ENCODE data around the gene PAX5.

DNA sequence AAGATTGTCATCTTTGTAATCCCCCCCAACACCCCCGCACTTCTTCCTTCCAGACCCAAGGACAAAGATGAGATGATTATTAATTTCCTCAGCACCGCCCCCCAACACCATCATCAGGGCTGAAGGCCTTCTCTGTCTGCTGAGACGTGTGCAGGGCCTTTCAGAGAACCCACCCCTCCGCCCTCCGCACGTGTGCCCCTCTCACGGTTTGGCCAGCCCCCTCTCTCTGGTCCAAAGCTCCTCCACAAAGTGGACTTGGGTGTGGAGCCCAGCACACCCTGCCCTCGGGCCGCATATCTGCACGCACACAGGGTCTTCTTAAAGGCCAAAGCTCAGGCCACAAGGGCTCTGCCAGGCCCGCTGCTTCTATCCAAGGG is 32.0 kb downstream of the PAX5 start:
- TF ChIP-seq, protein P1, sequence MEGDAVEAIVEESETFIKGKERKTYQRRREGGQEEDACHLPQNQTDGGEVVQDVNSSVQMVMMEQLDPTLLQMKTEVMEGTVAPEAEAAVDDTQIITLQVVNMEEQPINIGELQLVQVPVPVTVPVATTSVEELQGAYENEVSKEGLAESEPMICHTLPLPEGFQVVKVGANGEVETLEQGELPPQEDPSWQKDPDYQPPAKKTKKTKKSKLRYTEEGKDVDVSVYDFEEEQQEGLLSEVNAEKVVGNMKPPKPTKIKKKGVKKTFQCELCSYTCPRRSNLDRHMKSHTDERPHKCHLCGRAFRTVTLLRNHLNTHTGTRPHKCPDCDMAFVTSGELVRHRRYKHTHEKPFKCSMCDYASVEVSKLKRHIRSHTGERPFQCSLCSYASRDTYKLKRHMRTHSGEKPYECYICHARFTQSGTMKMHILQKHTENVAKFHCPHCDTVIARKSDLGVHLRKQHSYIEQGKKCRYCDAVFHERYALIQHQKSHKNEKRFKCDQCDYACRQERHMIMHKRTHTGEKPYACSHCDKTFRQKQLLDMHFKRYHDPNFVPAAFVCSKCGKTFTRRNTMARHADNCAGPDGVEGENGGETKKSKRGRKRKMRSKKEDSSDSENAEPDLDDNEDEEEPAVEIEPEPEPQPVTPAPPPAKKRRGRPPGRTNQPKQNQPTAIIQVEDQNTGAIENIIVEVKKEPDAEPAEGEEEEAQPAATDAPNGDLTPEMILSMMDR (IDR thresholded peaks at IDR 0.05) = no peak
- TF ChIP-seq EZH2 (IDR thresholded peaks at IDR 0.05; ENCODE audit: borderline replicate concordance, insufficient read depth, low read depth, low read length, poor library complexity, severe bottlenecking) = no peak

Data from B cell (primary cell).